Mesothelial cell of epicardium (in vitro differentiated cells): ENCODE measurements around the gene PTPRQ. TPM values are rescaled to one million over a fixed set of nuclear protein-coding genes. Genes with fewer than 3 reads are reported as not detected.
"Not testable (repeated sequence)": the region's sequence is repeated elsewhere in the genome, so short reads cannot be mapped to it uniquely, and the experiment has no call there.

Experiments
- DNase-seq, 2 experiments: peaks; one replicate each; pipeline ENCODE4 v3.0.0; 2021; ENCODE audit warnings: low spot score in 2 of 2; ENCODE audit not compliant: unreplicated experiment in 2 of 2
- H3K27ac Mint-ChIP-seq: 2 replicates; pipeline ENCODE4 v1.8.0; 2021; ENCODE audit warnings: mixed read lengths
- H3K27me3 Mint-ChIP-seq: 2 replicates; pipeline ENCODE4 v1.8.0; 2021; ENCODE audit warnings: low read depth, mixed read lengths
- H3K36me3 Mint-ChIP-seq: 2 replicates; pipeline ENCODE4 v1.8.0; 2021; ENCODE audit warnings: mixed read lengths
- H3K4me1 Mint-ChIP-seq: 2 replicates; pipeline ENCODE4 v1.8.0; 2021; ENCODE audit warnings: mixed read lengths
- H3K4me3 Mint-ChIP-seq: 2 replicates; pipeline ENCODE4 v1.8.0; 2021; ENCODE audit warnings: mild to moderate bottlenecking, moderate library complexity, mixed read lengths
- H3K9me3 Mint-ChIP-seq: 2 replicates; pipeline ENCODE4 v1.8.0; 2021; ENCODE audit warnings: mixed read lengths
- total RNA-seq: library from RNA; stranded (reverse); gene quantifications from 3 replicates; pipeline ENCODE4 v1.2.1, GENCODE V29; 2021
- TF ChIP-seq, protein P1 (sequence below): fragments of 200-600 bp; sonication (generic); IDR thresholded peaks from one replicate; pipeline ENCODE4 v1.5.0; 2021; ENCODE audit warnings: antibody characterized with exemption; ENCODE audit not compliant: unreplicated experiment

PTPRQ gene
- total RNA-seq, 1 donor from 2014 or later: 17.5 TPM

DNA sequence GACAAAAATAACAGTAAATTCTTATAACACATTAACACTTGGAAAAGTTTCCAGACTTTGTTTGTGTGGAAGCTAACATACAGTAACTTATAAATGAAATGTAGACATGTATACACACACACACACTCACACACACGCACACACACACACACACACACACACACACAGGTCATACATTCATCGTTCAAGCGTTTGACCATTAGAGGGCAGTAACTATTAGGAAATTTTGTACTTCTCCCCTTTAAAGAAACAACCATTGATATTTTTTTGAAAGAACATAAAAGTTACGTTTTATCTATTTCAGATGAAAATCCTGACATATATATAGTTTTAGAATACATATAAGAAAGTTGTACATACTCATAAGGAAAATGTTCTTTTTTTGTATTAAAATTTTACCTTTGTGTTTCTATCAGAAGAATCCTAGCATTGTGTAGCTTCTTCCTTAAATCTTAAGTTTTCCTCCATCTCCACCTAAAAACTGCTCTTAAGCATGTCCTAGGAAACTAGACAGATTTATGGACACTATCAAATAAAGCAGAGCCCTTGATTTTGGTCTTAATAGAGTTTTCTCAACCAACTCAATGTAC lies 29.0 kb downstream of the PTPRQ start:
- peaks cover 8% of the 10 kb centered on the region for H3K36me3 Mint-ChIP-seq
- no peaks in the 10 kb centered on the region for H3K27me3 Mint-ChIP-seq
- no peak overlapping the region for H3K27ac Mint-ChIP-seq
- H3K4me1 Mint-ChIP-seq: peaks cover 5% of the 10 kb centered on the region
- no peak for DNase-seq
- H3K9me3 Mint-ChIP-seq: no peaks in the 10 kb centered on the region
- no peak overlapping the region for H3K4me3 Mint-ChIP-seq
- TF ChIP-seq, protein P1, sequence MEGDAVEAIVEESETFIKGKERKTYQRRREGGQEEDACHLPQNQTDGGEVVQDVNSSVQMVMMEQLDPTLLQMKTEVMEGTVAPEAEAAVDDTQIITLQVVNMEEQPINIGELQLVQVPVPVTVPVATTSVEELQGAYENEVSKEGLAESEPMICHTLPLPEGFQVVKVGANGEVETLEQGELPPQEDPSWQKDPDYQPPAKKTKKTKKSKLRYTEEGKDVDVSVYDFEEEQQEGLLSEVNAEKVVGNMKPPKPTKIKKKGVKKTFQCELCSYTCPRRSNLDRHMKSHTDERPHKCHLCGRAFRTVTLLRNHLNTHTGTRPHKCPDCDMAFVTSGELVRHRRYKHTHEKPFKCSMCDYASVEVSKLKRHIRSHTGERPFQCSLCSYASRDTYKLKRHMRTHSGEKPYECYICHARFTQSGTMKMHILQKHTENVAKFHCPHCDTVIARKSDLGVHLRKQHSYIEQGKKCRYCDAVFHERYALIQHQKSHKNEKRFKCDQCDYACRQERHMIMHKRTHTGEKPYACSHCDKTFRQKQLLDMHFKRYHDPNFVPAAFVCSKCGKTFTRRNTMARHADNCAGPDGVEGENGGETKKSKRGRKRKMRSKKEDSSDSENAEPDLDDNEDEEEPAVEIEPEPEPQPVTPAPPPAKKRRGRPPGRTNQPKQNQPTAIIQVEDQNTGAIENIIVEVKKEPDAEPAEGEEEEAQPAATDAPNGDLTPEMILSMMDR: no peak

DNA sequence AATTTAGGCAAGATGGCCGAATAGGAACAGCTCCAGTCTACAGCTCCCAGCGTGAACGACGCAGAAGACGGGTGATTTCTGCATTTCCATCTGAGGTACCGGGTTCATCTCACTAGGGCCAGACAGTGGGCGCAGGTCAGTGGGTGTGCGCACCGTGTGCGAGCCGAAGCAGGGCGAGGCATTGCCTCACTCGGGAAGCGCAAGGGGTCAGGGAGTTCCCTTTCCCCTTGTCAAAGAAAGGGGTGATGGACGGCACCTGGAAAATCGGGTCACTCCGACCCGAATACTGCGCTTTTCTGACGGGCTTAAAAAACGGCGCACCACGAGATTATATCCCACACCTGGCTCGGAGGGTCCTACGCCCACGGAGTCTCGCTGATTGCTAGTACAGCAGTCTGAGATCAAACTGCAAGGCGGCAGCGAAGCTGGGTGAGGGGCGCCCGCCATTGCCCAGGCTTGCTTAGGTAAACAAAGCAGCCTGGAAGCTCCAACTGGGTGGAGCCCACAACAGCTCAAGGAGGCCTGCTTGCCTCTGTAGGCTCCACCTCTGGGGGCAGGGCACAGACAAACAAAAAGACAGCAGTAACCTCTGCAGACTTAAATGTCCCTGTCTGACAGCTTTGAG lies 33.6 kb downstream of the PTPRQ start:
- H3K27ac Mint-ChIP-seq, H3K9me3 Mint-ChIP-seq, H3K4me1 Mint-ChIP-seq, DNase-seq, H3K4me3 Mint-ChIP-seq, H3K27me3 Mint-ChIP-seq: not testable (repeated sequence)
- peaks cover 11% of the 10 kb centered on the region for H3K36me3 Mint-ChIP-seq

DNA sequence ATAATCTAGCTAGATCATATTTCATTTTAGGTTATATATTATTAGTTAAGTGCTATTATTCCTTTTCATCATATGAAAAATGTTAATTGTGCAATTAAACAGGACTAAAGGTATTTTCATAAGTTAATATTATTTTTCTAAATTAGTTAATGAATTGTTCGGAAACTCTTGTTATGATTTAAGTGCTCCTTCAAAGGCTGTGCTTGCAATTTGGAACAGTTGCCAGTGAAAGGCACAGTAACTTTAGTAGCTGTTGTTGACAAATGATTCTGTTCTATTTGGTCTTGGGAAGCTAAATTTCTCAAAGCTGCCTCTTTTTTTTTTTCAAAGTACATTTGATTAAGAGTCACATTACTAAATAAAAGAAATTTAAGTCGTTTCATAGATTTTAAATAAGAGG lies 40.7 kb downstream of the PTPRQ start:
- Mint-ChIP-seq H3K9me3 (peaks cover 7% of the 10 kb centered on the region), H3K4me1 (peaks cover 9% of the 10 kb centered on the region), H3K36me3 (peaks cover 19% of the 10 kb centered on the region), H3K4me3 (no peak overlapping the region), H3K27ac (peak overlapping the region; percentile 43), H3K27me3 (no peaks in the 10 kb centered on the region)
- DNase-seq: no peak
- TF ChIP-seq, protein P1: no peak

DNA sequence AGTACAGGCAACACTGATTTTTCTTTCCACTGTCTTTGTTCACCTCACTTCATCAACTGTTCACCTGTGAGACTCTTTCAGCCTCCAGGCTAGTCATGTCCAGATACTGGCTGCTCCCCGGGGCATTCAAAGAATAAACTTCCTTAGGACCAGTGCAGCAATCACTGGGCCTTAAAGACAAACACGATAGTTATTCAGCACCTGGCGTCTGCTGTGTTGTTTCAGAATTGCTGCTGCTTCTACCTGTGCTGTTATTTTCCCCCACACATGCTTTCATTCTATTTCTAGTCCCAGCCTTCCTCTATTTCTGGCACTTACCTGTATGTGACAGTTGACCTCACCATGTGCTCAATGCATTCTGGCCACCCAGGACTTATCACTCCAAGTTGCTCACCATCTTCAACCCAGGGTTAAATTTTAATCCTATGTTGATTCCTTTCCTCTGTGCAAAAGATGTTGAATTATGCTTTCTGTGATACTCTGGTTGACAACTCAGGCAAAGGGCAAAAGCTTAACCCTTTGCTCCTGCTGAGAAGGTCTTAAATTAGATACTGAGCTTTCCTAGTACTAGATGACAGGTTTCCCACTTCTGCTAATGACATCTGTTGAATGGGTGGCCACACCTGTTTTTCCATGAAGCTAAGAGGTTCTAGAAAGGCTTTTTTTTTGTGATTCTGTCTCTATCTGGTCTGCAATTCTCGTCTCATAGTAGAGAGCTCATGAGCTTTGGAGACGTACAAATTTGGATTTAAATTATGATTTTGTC lies 41.4 kb downstream of the PTPRQ start:
- H3K9me3 Mint-ChIP-seq: peaks cover 7% of the 10 kb centered on the region
- no peaks in the 10 kb centered on the region for H3K27me3 Mint-ChIP-seq
- H3K36me3 Mint-ChIP-seq: peaks cover 19% of the 10 kb centered on the region
- peaks cover 13% of the 10 kb centered on the region for H3K4me1 Mint-ChIP-seq
- TF ChIP-seq, protein P1: no peak
- H3K4me3 Mint-ChIP-seq: no peak overlapping the region
- H3K27ac Mint-ChIP-seq: peak overlapping the region; percentile 43
- no peak for DNase-seq

DNA sequence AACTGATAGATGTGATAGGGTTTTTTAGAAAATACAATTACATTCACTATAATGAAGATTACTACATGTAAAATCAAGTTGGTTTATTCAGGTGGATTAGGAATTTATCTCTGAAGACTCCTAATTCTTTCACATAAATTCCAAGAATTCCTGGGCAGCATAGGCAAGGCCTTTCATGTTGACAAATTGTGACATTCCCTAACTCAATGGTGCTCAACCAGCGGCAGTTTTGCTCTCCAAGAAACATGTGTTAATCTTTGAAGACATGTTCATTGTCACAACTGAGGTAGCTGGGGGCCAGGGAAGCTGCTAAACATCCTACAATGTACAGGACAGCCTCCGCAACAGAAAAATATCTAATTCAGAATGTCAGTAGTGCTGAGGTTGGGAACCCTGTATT lies 46.3 kb downstream of the PTPRQ start:
- H3K27me3 Mint-ChIP-seq: no peaks in the 10 kb centered on the region
- peak overlapping the region; percentile 39 for H3K27ac Mint-ChIP-seq
- H3K4me1 Mint-ChIP-seq: peaks cover 18% of the 10 kb centered on the region
- peaks cover 20% of the 10 kb centered on the region for H3K36me3 Mint-ChIP-seq
- TF ChIP-seq, protein P1: no peak
- no peak for DNase-seq
- peaks cover 7% of the 10 kb centered on the region for H3K9me3 Mint-ChIP-seq
- no peak overlapping the region for H3K4me3 Mint-ChIP-seq

DNA sequence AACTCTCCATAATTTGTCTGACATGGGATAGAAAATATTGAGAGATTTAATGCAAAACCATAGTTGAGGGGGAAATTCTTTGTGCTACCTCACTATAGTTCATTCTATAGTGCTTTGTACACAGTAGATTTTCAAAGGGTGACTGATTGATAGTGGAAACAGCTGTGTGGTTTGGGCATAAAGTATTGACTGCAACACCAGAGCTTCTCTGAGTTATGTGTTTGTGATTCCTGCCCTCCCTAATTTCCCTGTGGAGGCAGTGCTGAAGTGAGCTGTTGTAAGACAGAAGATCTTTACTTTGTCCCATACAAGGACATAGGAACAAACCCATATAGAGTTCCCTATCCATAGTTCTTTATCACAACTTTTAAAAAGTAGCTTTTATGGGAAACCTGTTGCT lies 47.1 kb downstream of the PTPRQ start:
- Mint-ChIP-seq H3K4me1 (peaks cover 18% of the 10 kb centered on the region), H3K9me3 (peaks cover 7% of the 10 kb centered on the region), H3K4me3 (no peak overlapping the region), H3K27ac (no peak overlapping the region), H3K27me3 (no peaks in the 10 kb centered on the region), H3K36me3 (peaks cover 20% of the 10 kb centered on the region)
- TF ChIP-seq, protein P1: no peak
- DNase-seq: no peak
